GM23338 (cell line): ENCODE measurements around the gene ZNF234.

Experiments used
- CTCF ChIP-seq, 2 experiments: fragments of 200-600 bp in 1 of 2; sonication (generic) in 1 of 2; conservative IDR thresholded peaks; 2 replicates each; pipeline versions ENCODE4 v1.5.1 to v1.6.1; 2016 to 2017; ENCODE audit warnings: antibody characterized with exemption in 2 of 2, low read depth in 2 of 2, mild to moderate bottlenecking in 2 of 2, moderate library complexity in 1 of 2
- EZH2 ChIP-seq: fragments of 200-600 bp; sonication (generic); IDR thresholded peaks from one replicate; pipeline ENCODE4 v1.8.0; 2017; ENCODE audit warnings: antibody characterized with exemption, mild to moderate bottlenecking, low read depth; ENCODE audit not compliant: unreplicated experiment
- POLR2AphosphoS5 ChIP-seq: IDR thresholded peaks from 2 replicates; pipeline ENCODE4 v1.6.1; 2016; ENCODE audit warnings: antibody characterized with exemption, low read depth
- REST ChIP-seq: IDR thresholded peaks from one replicate; pipeline ENCODE4 v1.6.1; 2018; ENCODE audit warnings: antibody characterized with exemption; ENCODE audit not compliant: unreplicated experiment
- ZNF114 ChIP-seq: fragments of 250-450 bp; sonication (Bioruptor Pico); IDR thresholded peaks from 2 replicates; pipeline ENCODE4 v1.5.0; 2020; ENCODE audit warnings: mild to moderate bottlenecking, moderate library complexity
- ZNF331 ChIP-seq: fragments of 250-450 bp; sonication (Bioruptor Pico); IDR thresholded peaks from 2 replicates; pipeline ENCODE4 v1.5.0; 2020; ENCODE audit warnings: low read depth, mild to moderate bottlenecking, moderate library complexity

GRCh38 chr19:44149776-44150175 lies 8.4 kb downstream of the ZNF234 start:
- TF ChIP-seq CTCF (conservative IDR thresholded peaks at IDR 0.05; ENCODE audit: low read depth in 2 of 2) (no peak), REST (no peak), ZNF114 (no peak), POLR2AphosphoS5 (no peak), EZH2 (no peak), ZNF331 (CRISPR knock-in tag) (no peak)
